ENCODE data around the gene PAOX. TPM values are rescaled to one million over a fixed set of nuclear protein-coding genes. Genes with fewer than 3 reads are reported as not detected.

The PAOX gene
- total and polyA plus RNA-seq, 4 donors = 4.4 to 7.0 (median 6.6) TPM

DNA sequence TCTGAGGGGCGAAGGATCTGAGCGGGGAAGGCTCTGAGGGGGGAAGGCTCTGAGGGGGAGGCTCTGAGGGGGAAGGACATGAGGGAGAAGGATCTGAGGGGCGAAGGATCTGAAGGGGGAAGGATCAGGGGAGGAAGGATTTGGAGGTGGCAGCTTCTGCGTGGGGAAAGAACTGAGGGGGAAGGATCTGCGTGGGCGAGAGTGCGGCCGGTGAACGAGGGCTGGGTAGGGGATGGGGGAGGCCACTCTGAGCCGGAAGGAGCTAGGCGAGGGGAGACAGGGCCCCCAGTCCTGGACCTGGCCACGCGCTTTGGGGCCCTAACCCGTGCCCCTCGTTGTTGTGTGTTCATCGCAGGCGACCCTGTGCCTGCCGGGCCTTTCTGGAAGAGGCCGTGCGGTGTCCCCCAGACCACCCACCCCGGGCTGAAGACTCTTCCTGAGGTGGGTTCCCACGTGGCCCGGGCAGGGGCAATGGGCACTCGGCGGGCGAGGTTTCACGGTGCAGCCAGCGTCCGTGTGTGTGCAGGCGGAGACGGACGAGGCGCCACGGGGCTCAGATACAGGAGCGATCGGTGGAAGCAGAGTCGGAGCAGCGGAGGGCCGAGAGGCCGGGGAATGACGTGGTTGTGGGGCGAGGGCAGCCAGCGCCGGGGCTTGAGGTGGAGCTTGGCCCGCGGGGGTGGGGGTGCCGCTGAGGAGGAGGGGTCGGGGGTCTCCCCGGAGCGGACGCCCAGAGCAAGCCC lies 44.4 kb upstream of the PAOX start:
- no peak overlapping the region for H3K9ac ChIP-seq (ENCODE audit: insufficient read depth in 1 of 2, low read length in 2 of 2)
- no peak for DNase-seq
- ATAC-seq (ENCODE audit: insufficient read depth, low FRiP score) = no peak

DNA sequence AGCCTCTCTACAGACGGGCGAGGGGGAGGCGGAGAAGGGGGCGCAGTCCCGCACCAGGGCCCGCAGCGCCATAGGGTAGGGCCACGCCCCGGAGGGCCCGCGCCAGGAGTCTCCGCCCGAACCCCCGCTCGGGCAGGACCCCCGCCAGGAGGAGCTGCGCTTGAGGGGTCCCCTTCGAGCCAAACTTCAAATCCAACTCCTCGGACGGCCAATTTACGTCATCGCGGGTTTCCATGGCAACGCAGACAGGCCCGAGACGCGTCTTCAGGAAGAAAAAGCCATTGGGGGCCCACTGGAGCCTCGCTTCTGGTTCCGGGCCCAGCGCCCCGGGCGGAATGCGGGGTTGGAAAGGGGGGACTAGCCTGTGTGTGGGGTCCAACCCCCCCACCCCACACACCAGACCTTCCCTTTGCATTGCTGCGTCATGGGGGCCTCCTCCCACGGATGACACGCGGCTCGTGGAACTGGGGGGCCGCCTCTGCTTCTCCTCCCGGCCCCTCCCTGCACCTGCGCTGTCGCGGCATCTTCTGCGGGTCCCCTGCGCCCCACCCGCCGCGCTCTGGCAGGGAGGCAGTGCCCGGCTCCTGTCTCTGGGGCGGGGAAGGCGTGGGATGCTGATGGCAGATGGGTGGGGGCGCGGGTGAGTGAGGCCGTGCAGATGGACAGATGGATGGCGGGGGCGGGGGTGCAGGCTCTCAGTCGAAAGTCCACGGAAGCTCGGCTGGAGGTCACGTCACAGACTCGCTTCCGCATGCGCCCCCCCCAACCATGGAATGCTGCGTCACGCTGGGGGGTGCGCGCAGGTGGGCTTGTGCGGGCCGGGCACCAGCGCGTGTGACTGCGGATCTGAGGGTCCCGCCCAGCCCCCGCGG lies 43.6 kb upstream of the PAOX start:
- TF ChIP-seq, protein P1, sequence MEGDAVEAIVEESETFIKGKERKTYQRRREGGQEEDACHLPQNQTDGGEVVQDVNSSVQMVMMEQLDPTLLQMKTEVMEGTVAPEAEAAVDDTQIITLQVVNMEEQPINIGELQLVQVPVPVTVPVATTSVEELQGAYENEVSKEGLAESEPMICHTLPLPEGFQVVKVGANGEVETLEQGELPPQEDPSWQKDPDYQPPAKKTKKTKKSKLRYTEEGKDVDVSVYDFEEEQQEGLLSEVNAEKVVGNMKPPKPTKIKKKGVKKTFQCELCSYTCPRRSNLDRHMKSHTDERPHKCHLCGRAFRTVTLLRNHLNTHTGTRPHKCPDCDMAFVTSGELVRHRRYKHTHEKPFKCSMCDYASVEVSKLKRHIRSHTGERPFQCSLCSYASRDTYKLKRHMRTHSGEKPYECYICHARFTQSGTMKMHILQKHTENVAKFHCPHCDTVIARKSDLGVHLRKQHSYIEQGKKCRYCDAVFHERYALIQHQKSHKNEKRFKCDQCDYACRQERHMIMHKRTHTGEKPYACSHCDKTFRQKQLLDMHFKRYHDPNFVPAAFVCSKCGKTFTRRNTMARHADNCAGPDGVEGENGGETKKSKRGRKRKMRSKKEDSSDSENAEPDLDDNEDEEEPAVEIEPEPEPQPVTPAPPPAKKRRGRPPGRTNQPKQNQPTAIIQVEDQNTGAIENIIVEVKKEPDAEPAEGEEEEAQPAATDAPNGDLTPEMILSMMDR (IDR thresholded peaks at IDR 0.05; ENCODE audit: control extremely low read depth, extremely low read depth) = no peak
- H3K4me1 ChIP-seq (ENCODE audit: control insufficient read depth in 5 of 5, insufficient read depth in 5 of 5, low read length in 5 of 5) = peaks cover 0 to 21% (median 4%) of the 10 kb centered on the region in 5 donors
- H3K9me3 ChIP-seq (ENCODE audit: control insufficient read depth in 4 of 4, insufficient read depth in 3 of 4, low read length in 3 of 4) = peaks cover 0 to 17% (median 0%) of the 10 kb centered on the region in 4 donors
- peak; percentile 76 to 80 (median 76) for DNase-seq
- H3K9ac ChIP-seq (ENCODE audit: insufficient read depth in 1 of 2, low read length in 2 of 2) = no peak overlapping the region
- H3K27me3 ChIP-seq (ENCODE audit: control insufficient read depth in 3 of 3, insufficient read depth in 3 of 3, low read length in 2 of 3) = peaks cover 0 to 69% (median 43%) of the 10 kb centered on the region in 3 donors
- no peaks in the 10 kb centered on the region for H3K36me3 ChIP-seq (ENCODE audit: control insufficient read depth in 4 of 4, insufficient read depth in 4 of 4, low read length in 4 of 4)
- H3K27ac ChIP-seq (ENCODE audit: low read depth in 1 of 2, low read length in 1 of 2) = no peak overlapping the region
- no peak for ATAC-seq (ENCODE audit: insufficient read depth, low FRiP score)
- H3K4me3 ChIP-seq = peak overlapping the region; percentile 4
- WGBS, 2 donors = 2 to 3% methylated on average over 67 to 75 of the region's 75 CpGs

More for the DNA sequence above, 44.4 kb upstream of the PAOX start:
- 18 to 19% methylated on average over 44 to 51 of the region's 51 CpGs for WGBS, 2 donors
- peaks cover 0 to 65% (median 43%) of the 10 kb centered on the region in 3 donors for H3K27me3 ChIP-seq (ENCODE audit: control insufficient read depth in 3 of 3, insufficient read depth in 3 of 3, low read length in 2 of 3)
- peaks cover 0 to 15% (median 0%) of the 10 kb centered on the region in 4 donors for H3K9me3 ChIP-seq (ENCODE audit: control insufficient read depth in 4 of 4, insufficient read depth in 3 of 4, low read length in 3 of 4)
- TF ChIP-seq, protein P1 (IDR thresholded peaks at IDR 0.05; ENCODE audit: control extremely low read depth, extremely low read depth) = no peak
- no peak overlapping the region for H3K27ac ChIP-seq (ENCODE audit: low read depth in 1 of 2, low read length in 1 of 2)
- H3K36me3 ChIP-seq (ENCODE audit: control insufficient read depth in 4 of 4, insufficient read depth in 4 of 4, low read length in 4 of 4) = no peaks in the 10 kb centered on the region
- H3K4me1 ChIP-seq (ENCODE audit: control insufficient read depth in 5 of 5, insufficient read depth in 5 of 5, low read length in 5 of 5) = peaks cover 0 to 21% (median 4%) of the 10 kb centered on the region in 5 donors
- H3K4me3 ChIP-seq = peak overlapping the region; percentile 4

DNA sequence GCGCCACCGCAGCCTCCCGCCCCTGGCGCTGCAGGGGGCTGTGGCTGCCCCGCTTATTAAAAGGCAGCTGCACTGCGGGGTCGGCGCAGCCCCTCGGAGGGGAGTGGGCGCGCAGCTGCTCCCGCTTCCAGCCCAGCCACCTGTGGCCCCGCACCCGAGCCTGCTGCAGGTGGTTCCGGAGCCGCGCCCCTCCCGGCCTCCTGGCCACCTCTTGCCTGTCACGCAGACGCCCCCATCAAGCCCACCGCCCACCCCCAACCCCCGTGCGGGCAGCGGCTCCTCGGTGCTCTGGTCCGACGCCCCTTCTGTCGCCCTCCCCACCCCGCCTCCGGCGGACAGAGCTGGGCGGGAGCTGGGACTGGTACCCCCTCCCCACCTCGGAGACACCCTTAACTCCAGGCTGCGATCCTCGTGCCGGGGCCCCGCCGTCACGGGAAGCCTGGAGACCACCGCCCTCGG lies 42.9 kb upstream of the PAOX start:
- Histone ChIP-seq H3K27me3 (ENCODE audit: control insufficient read depth in 3 of 3, insufficient read depth in 3 of 3, low read length in 2 of 3) (peaks cover 0 to 64% (median 38%) of the 10 kb centered on the region in 3 donors), H3K4me1 (ENCODE audit: control insufficient read depth in 5 of 5, insufficient read depth in 5 of 5, low read length in 5 of 5) (peaks cover 0 to 21% (median 4%) of the 10 kb centered on the region in 5 donors), H3K9me3 (ENCODE audit: control insufficient read depth in 4 of 4, insufficient read depth in 3 of 4, low read length in 3 of 4) (peaks cover 0 to 17% (median 0%) of the 10 kb centered on the region in 4 donors), H3K4me3 (no peak overlapping the region), H3K9ac (ENCODE audit: insufficient read depth in 1 of 2, low read length in 2 of 2) (no peak overlapping the region), H3K27ac (ENCODE audit: low read depth in 1 of 2, low read length in 1 of 2) (no peak overlapping the region), H3K36me3 (ENCODE audit: control insufficient read depth in 4 of 4, insufficient read depth in 4 of 4, low read length in 4 of 4) (no peaks in the 10 kb centered on the region)
- ATAC-seq (ENCODE audit: insufficient read depth, low FRiP score) (no peak), DNase-seq (no peak)
- 6% methylated on average over 25 to 41 of the region's 41 CpGs for WGBS, 2 donors
- TF ChIP-seq, protein P1 (IDR thresholded peaks at IDR 0.05; ENCODE audit: control extremely low read depth, extremely low read depth) = no peak

Measured in lung (tissue), 12 donors.